Stimulated activated naive CD4-positive, alpha-beta T cell (primary cell): ENCODE measurements around the gene PMAIP1.
"Not testable (repeated sequence)": the region's sequence is repeated elsewhere in the genome, so short reads cannot be mapped to it uniquely, and the experiment has no call there.

Source experiments
- DNase-seq, 6 experiments: peaks; one replicate each; lab custom pipeline; 2025; lab: John Stamatoyannopoulos, UW

PMAIP1 gene

GRCh38 chr18:59899298-59900221, at the start of gene PMAIP1:
Gene PMAIP1 (plus strand): TSS chr18:59899996. CDS start chr18:59900178, 182 bp downstream.
- DNase-seq: peak; percentile 58 to 80 (median 75)

GRCh38 chr18:59851784-59852399, 47.9 kb upstream of the PMAIP1 start:
- DNase-seq: no peak

- no peak for DNase-seq
Measured at GRCh38 chr18:59852548-59852947, 47.2 kb upstream of the PMAIP1 start.

GRCh38 chr18:59853380-59853779, 46.4 kb upstream of the PMAIP1 start:
- DNase-seq: no peak

- DNase-seq: not testable (repeated sequence)
Measured at GRCh38 chr18:59853988-59854387, 45.8 kb upstream of the PMAIP1 start.

- DNase-seq: no peak
Measured at GRCh38 chr18:59861009-59861408, 38.8 kb upstream of the PMAIP1 start.

GRCh38 chr18:59861963-59862819, 37.6 kb upstream of the PMAIP1 start:
- DNase-seq: no peak

- no peak for DNase-seq
Measured at GRCh38 chr18:59865241-59865986, 34.4 kb upstream of the PMAIP1 start.

- DNase-seq: no peak
Measured at GRCh38 chr18:59866551-59867269, 33.1 kb upstream of the PMAIP1 start.

GRCh38 chr18:59867337-59868104, 32.3 kb upstream of the PMAIP1 start:
- DNase-seq: no peak

- no peak for DNase-seq
Measured at GRCh38 chr18:59870623-59871130, 29.1 kb upstream of the PMAIP1 start.

GRCh38 chr18:59871711-59872362, 28.0 kb upstream of the PMAIP1 start:
- no peak for DNase-seq

GRCh38 chr18:59873641-59874040, 26.2 kb upstream of the PMAIP1 start:
- no peak for DNase-seq

GRCh38 chr18:59874166-59874565, 25.6 kb upstream of the PMAIP1 start:
- DNase-seq: no peak

- no peak for DNase-seq
Measured at GRCh38 chr18:59876310-59876626, 23.5 kb upstream of the PMAIP1 start.

GRCh38 chr18:59877361-59877760, 22.4 kb upstream of the PMAIP1 start:
- no peak for DNase-seq

- no peak for DNase-seq
Measured at GRCh38 chr18:59878644-59879043, 21.2 kb upstream of the PMAIP1 start.

- DNase-seq: no peak
Measured at GRCh38 chr18:59881728-59882656, 17.8 kb upstream of the PMAIP1 start.
